ENCODE results near the gene STXBP6. TPM values are rescaled to one million over a fixed set of nuclear protein-coding genes. Genes with fewer than 3 reads are reported as not detected.

Gene STXBP6
- total RNA-seq, 1 donor from 2014 or later: 1.7 TPM

DNA sequence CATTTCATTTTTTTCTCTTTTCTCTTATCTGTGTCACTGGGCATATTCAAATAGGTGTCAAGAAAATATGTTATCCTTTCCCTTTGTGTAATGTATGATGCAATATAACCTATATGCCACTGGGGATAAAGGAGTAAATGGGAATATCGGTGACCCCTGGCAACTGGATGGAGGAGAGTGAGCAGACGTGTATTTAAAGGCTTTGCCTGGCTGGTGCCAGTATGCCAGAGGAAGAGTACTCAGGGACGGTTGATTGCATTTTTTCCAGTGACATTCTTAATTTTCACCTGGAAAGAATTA, 12.0 kb upstream of the STXBP6 start:
- H3K36me3 Mint-ChIP-seq (ENCODE audit: low read depth): no peaks in the 10 kb centered on the region
- H3K4me3 Mint-ChIP-seq (ENCODE audit: unreplicated experiment): no peak overlapping the region
- no peak for DNase-seq (ENCODE audit: low spot score)
- no peaks in the 10 kb centered on the region for H3K9me3 Mint-ChIP-seq (ENCODE audit: low read depth)
- H3K27me3 Mint-ChIP-seq (ENCODE audit: low read depth): peaks cover 29% of the 10 kb centered on the region
- no peaks in the 10 kb centered on the region for H3K4me1 Mint-ChIP-seq (ENCODE audit: low read depth)
- TF ChIP-seq, protein P1, sequence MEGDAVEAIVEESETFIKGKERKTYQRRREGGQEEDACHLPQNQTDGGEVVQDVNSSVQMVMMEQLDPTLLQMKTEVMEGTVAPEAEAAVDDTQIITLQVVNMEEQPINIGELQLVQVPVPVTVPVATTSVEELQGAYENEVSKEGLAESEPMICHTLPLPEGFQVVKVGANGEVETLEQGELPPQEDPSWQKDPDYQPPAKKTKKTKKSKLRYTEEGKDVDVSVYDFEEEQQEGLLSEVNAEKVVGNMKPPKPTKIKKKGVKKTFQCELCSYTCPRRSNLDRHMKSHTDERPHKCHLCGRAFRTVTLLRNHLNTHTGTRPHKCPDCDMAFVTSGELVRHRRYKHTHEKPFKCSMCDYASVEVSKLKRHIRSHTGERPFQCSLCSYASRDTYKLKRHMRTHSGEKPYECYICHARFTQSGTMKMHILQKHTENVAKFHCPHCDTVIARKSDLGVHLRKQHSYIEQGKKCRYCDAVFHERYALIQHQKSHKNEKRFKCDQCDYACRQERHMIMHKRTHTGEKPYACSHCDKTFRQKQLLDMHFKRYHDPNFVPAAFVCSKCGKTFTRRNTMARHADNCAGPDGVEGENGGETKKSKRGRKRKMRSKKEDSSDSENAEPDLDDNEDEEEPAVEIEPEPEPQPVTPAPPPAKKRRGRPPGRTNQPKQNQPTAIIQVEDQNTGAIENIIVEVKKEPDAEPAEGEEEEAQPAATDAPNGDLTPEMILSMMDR (IDR thresholded peaks at IDR 0.05): no peak
- no peak overlapping the region for H3K27ac Mint-ChIP-seq (ENCODE audit: unreplicated experiment)

DNA sequence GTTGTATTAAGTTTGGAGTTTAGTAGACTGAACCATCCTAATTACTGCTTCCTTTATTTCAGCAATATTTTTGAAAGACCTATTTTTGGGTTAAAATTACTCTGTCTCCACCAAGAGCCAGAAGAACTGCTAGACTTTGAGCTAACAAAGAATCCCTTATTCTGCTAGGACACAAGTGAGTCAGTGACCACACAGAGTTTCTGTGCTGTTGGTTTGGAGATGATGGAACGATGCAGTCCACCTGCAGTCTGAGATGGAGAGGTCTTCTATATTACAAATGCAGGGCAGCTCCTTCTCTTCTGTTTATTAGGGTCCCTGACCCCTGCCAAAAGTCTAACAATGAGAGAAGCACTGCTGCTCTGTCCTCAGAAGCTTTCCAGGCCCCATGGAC, 6.7 kb upstream of the STXBP6 start:
- Mint-ChIP-seq H3K27ac (ENCODE audit: unreplicated experiment) (no peak overlapping the region), H3K9me3 (ENCODE audit: low read depth) (no peaks in the 10 kb centered on the region), H3K27me3 (ENCODE audit: low read depth) (peaks cover 33% of the 10 kb centered on the region), H3K4me1 (ENCODE audit: low read depth) (no peaks in the 10 kb centered on the region), H3K36me3 (ENCODE audit: low read depth) (no peaks in the 10 kb centered on the region), H3K4me3 (ENCODE audit: unreplicated experiment) (no peak overlapping the region)
- DNase-seq (ENCODE audit: low spot score): no peak
- TF ChIP-seq, protein P1 (IDR thresholded peaks at IDR 0.05): no peak

DNA sequence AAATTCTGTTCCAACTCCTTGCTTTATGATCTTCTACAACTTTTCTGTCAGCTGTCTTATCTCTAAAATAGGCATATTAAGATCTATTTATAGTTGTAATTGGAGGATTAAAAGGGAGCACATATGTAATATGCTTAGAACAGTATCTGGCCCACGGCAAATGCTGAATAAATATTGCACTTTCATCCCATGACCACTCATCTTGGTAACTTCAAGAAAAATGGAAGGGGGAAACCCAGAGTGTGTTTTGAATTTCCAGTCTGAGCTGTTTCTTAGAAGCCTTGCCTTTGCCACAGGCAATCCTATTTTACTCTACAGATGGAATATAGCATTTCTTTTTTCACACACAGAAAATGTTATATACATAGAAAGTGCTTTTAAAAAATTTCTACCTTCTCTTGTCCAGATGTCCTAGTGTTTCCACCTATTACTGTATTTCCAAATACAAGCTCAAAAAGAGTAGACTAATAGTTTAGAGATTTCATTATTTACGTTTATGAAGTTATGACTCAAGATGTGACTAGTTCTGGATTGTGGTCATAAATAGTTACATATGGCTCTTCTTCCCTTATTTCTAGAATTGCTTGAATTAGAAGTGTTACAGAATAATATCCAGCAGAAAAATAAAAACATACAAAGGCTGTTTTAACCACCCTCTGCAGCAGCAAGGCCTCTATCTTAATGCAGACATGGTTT, 6.2 kb upstream of the STXBP6 start:
- H3K9me3 Mint-ChIP-seq (ENCODE audit: low read depth): no peaks in the 10 kb centered on the region
- no peak for DNase-seq (ENCODE audit: low spot score)
- H3K27ac Mint-ChIP-seq (ENCODE audit: unreplicated experiment): no peak overlapping the region
- TF ChIP-seq, protein P1 (IDR thresholded peaks at IDR 0.05): no peak
- H3K36me3 Mint-ChIP-seq (ENCODE audit: low read depth): no peaks in the 10 kb centered on the region
- no peak overlapping the region for H3K4me3 Mint-ChIP-seq (ENCODE audit: unreplicated experiment)
- H3K27me3 Mint-ChIP-seq (ENCODE audit: low read depth): peaks cover 35% of the 10 kb centered on the region
- H3K4me1 Mint-ChIP-seq (ENCODE audit: low read depth): no peaks in the 10 kb centered on the region

DNA sequence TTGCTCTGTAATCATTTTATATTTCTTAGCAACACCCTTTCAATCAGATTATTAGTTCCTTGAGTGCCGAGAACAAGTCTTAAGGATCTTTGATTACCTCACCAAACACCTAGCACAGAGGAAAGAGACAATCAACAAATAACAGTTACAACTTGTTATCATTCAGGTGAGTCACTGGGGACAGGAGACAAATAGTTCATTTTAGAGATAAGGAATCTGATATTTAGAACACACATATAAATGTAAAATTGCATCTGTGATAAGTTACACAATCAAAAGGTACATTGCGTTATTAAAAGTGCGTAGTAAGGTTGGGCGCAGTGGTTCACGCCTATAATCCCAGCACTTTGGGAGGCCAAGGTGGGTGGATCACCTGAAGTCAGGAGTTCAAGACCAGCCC, 5.1 kb upstream of the STXBP6 start:
- H3K27ac Mint-ChIP-seq (ENCODE audit: unreplicated experiment): no peak overlapping the region
- H3K4me1 Mint-ChIP-seq (ENCODE audit: low read depth): peaks cover 8% of the 10 kb centered on the region
- TF ChIP-seq, protein P1 (IDR thresholded peaks at IDR 0.05): no peak
- no peaks in the 10 kb centered on the region for H3K36me3 Mint-ChIP-seq (ENCODE audit: low read depth)
- DNase-seq (ENCODE audit: low spot score): no peak
- no peak overlapping the region for H3K4me3 Mint-ChIP-seq (ENCODE audit: unreplicated experiment)
- peaks cover 35% of the 10 kb centered on the region for H3K27me3 Mint-ChIP-seq (ENCODE audit: low read depth)
- H3K9me3 Mint-ChIP-seq (ENCODE audit: low read depth): no peaks in the 10 kb centered on the region

DNA sequence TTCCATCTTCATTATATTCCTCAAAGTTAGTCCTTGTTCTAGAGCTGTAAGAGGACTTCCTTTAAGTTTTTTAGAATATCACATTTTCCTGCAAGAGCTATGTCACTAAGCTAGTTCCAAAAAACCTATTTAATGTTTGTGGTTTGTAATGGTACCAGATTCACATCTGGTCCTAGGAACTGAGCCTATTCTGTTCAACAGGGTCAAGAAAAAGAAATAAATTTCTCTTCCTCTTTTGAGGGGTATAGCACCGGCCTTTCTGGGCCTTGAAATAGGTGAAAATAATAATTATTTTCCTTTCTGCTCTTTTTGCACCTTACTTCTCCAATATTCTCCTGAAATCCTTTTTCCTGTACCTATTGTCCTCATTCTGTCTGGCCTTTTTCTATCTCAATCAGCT, 3.6 kb upstream of the STXBP6 start:
- TF ChIP-seq, protein P1 (IDR thresholded peaks at IDR 0.05): no peak
- no peak for DNase-seq (ENCODE audit: low spot score)

More for the DNA sequence above, 3.6 kb upstream of the STXBP6 start:
- H3K4me3 Mint-ChIP-seq (ENCODE audit: unreplicated experiment): no peak overlapping the region
- peaks cover 13% of the 10 kb centered on the region for H3K4me1 Mint-ChIP-seq (ENCODE audit: low read depth)
- no peak overlapping the region for H3K27ac Mint-ChIP-seq (ENCODE audit: unreplicated experiment)
- no peaks in the 10 kb centered on the region for H3K9me3 Mint-ChIP-seq (ENCODE audit: low read depth)
- H3K27me3 Mint-ChIP-seq (ENCODE audit: low read depth): peaks cover 32% of the 10 kb centered on the region
- H3K36me3 Mint-ChIP-seq (ENCODE audit: low read depth): no peaks in the 10 kb centered on the region
